GM19193 (cell line): Measurements from ENCODE around the gene CDK19.

Experiments
- POLR2A ChIP-seq: IDR thresholded peaks from 4 replicates; pipeline ENCODE4 v1.6.1; 2011; ENCODE audit not compliant: insufficient read depth, insufficient read length; ENCODE audit errors: extremely low read depth

CDK19 gene

DNA sequence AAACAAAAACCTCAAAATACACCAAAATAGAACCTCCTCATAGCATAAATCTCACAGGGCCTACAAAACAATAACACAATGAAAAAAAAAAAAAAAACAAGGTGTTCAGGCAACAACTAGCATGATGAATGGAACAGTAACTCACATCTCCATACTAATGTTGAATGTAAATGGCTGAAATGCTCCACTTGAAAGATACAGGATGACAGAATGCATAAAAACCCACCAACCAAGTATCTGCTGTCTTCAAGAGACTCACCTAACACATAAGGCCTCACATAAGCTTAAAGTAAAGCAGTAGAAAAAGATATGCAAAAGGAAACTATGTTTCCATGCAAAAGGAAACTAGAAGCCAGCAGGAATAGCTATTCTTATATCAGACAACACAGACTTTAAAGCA is 121.3 kb downstream of the CDK19 start:
- no peak for TF ChIP-seq POLR2A

- TF ChIP-seq POLR2A: no peak
Measured at GRCh38 chr6:110693296-110693695, 122.0 kb downstream of the CDK19 start.

DNA sequence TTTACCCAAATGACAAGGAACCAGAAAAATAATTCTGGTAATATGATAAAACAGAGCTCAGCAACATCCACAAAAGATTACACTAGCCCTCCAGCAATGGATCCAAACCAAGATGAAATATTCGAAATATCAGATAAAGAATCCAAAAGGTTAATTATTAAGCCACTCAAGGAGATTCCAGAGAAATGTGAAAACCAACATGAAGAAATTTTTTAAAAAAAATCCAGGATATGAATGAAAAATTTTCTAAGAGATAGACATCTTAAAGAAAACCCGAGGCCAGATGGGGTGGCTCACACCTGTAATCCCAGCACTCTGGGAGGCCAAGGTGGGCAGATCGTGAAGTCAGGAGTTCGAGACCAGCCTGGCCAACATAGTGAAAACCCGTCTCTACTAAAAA is 124.4 kb downstream of the CDK19 start:
- no peak for TF ChIP-seq POLR2A

DNA sequence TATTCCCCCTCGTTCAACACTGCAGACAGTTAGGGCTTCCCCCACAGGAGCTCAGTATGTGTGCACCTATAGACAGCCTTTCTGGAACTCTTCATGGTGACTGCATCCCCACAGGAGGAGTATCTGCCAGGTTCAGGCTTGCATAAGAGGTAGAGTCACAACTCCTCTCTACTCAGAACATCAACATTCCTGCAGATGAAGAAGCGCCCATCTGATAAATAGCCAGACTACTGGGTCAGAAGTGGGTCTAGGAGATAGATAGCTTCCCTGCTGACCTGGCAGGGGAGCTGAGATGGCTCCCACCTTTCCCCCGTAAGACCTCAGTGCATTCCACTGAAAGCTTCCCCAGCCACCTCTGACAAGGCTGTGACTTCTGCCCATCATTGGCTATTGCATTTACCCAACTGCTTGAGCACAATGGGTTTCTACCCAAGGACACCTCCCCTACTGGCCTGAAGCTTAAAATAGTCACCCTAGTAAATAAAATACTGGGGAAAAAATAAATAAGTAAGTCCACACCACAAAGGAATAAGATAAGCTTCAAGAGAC is 125.1 kb downstream of the CDK19 start:
- TF ChIP-seq POLR2A: no peak

- no peak for TF ChIP-seq POLR2A
Measured at GRCh38 chr6:110689275-110689935, 125.9 kb downstream of the CDK19 start.

DNA sequence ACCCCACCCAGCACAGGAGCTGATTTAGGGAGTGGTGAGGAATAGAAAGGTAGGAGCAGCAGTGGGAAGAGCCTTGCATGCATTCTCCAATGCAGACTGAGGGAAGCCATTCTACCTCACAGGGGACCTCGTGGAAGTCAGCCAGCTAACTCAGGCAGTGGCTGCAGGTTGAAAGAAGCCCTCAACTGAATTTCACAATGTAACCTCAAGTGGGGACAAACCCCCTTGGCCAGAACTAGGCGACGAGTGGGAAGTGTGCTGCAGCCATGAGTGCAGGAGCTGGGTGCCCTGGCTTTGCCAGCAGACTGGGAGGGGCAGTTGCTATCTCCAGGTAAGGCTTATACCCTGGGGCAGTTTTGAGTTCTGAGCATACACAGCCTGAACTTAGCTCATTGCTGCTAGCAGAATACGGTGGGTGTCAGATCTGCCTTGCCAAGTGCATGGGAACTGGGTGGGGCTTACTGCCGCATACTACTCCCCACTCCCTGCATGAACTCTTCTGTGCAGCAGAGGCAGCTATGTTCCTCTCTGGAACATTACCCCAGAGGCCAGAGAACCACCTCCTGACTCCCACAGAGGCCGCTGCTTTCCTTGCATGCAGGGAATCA is 126.5 kb downstream of the CDK19 start:
- no peak for TF ChIP-seq POLR2A

DNA sequence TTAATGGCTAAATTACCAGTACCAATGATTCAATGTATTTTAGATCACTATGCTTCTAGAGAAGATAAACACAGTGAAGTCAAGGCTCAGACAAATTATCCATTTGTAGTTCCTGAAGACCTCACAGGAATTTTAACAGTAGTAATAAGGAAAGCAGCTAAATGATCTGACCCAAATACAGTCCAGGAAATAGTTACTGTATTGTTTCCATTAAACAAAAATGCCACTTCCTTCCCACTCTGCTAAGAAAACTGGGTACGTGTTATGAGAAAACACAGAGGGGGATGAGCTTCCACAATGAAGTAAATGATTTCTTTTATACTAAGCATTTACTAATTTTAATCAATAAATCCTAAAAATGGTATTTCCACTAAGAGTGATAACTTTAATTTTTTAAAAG is 127.9 kb downstream of the CDK19 start:
- TF ChIP-seq POLR2A: no peak

DNA sequence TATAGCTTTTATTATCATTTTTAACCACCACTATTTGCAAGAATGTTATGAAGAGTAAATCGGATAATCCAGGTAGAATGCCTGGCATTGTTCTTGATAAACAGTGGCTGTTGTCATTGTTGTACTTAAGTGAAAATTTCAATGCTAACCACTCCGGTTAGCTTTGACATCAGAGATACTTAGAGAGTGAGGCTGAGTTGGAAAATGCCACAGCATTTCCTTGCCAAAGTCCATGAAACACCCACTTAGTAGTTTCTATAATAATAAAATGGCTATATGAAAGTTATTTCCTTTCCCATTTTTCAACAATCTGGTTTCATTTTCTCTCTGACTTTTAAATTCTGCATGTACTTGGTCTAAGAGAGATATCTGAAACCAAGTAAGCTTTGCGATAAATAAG is 132.0 kb downstream of the CDK19 start:
- no peak for TF ChIP-seq POLR2A

DNA sequence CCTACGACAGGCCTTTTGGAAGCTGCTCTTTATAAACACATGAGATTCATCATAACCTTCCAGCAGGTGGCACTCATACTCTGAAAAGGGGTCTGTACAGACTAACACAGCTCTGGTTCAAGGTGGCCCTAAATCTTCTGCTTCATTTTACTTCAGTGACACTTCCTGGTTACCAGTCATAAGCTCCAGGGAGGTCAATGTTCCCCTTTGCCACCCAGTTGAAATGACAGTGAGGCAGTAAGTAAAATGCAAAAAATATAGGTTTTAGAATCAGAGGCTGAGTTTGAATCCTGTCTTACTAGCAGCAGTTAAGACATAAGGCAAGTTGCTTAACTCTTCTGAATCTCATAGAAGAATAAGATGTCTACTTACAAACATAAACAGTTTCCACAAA is 132.8 kb downstream of the CDK19 start:
- TF ChIP-seq POLR2A: no peak

DNA sequence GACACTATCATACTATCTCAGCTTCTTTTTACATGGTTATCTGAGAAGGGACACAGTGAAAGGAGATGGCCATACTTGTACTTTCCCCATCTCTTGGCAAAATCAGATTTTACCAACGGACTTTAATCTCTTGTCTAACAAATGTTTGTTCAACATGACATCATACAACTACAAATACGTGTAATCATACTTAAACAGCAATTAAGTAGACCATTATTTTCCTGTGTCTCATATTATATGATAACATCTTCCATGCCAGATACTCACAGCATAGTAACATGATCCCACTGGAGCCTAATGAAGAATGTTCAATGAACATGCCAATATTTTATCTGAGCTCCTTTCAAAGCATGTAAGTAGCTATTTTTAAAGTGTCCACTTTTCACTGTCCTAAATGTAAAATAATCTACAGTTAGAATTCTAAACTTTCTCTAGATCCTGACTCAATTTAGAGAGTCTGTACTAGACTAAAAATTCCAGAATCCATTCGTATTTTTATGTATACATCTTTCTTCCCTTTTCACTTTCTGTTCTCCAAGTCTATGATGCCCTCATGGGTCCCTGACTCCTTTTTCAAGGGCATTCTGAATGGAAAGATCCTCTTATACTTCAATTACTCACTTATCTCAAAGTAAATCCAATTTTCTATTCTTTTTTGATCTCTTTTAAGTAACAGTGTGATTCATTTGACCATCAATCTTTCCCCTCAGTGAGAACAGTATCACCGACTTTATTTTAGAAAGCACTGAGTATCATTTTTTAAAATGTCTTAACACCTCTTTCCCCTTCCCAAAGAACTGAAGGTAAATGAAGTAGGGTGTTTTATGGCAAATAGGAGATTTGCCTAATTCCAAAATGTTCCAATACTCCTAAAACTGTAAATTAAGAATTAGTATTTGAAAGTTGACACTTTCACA is 133.5 kb downstream of the CDK19 start:
- no peak for TF ChIP-seq POLR2A

DNA sequence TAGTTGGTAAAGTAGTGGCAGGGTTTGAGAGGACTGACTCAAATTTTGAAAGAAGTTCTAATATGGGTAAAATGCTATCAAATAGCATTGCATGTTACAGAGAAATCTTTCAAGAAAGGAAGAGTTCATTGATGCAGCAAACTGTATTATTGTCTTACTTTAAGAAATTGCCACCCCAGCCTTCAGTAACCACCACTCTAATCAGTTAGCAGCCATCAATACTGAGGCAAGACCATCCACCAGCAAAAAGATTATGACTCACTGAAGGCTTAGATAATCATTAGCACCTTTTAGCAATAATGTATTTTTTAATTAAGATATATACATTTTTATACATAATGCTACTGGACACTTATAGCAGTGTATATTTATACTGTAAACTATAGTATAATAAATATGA is 138.9 kb downstream of the CDK19 start:
- no peak for TF ChIP-seq POLR2A

GRCh38 chr6:110674096-110674495 is 141.2 kb downstream of the CDK19 start:
- no peak for TF ChIP-seq POLR2A

GRCh38 chr6:110672122-110672521 is 143.1 kb downstream of the CDK19 start:
- no peak for TF ChIP-seq POLR2A

DNA sequence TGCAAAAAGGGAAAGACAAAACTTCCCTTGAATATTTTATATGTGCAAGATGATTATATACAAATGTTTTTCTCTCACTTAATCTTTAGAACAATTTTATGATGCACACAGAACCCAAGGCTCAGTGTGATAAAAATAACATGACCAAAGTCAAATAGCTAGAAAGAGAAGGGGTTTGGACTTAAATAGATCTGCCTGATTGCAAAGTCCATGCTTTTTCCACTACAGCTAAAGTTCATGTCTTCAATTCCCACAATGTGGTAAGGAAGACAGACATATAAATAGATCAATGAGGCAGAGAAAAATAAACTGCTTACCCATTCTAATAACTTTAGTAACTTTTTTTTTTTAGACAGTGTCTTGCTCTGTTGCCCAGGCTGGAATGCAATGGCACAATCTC is 143.8 kb downstream of the CDK19 start:
- no peak for TF ChIP-seq POLR2A

DNA sequence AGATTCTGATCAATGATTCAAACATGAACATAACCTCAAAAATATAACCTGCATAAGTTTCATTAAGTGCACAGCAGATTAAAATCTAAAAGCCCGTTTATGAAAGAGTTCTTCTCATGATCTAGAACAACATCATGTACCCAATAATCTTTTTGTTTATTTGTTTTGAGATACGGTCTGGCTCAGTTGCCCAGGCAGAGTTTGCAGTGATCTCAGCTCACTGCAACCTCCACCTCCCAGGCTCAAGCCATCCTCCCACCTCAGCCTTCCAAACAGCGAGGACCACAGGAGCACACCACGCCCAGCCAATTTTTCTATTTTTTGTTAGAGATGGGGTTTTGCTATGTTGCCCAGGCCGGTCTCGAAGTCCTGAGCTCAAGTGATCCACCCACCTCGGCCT is 149.7 kb downstream of the CDK19 start:
- TF ChIP-seq POLR2A: no peak
